ENCODE data around the gene PLPPR1. TPM values are rescaled to one million over a fixed set of nuclear protein-coding genes. Genes with fewer than 3 reads are reported as not detected.

The PLPPR1 gene
- total and polyA plus RNA-seq, 2 of the 13 experiments (the other 11 are each of a cell fraction or from before 2014, with no cell fraction given), result 16.0 to 84.7 TPM

GRCh38 chr9:101324245-101324804, 295.8 kb downstream of the PLPPR1 start (continued):
- TF ChIP-seq RXRA (CRISPR knock-in tag; IDR thresholded peaks at IDR 0.05) (no peak), SOX13 (IDR thresholded peaks at IDR 0.05) (peak; percentile 48; the same call in 1 of the 2 replicates), SOX13 (CRISPR knock-in tag; conservative IDR thresholded peaks at IDR 0.05 in 1 of 2, IDR thresholded peaks at IDR 0.05 in 1 of 2) (peak in 1 of 2 experiments; percentile 93; a peak in 2 of 4 replicates), ZNF883 (CRISPR knock-in tag; IDR thresholded peaks at IDR 0.05; ENCODE audit: not compliant biosample characterization) (no peak), MEF2D (CRISPR knock-in tag; IDR thresholded peaks at IDR 0.05) (no peak), ZFP36L2 (CRISPR knock-in tag; IDR thresholded peaks at IDR 0.05) (no peak), ZNF615 (CRISPR knock-in tag; IDR thresholded peaks at IDR 0.05; ENCODE audit: borderline replicate concordance) (no peak), HMGA1 (CRISPR knock-in tag; conservative IDR thresholded peaks at IDR 0.05) (no peak), JDP2 (CRISPR knock-in tag; IDR thresholded peaks at IDR 0.05; ENCODE audit: borderline replicate concordance) (no peak), ZNF367 (CRISPR knock-in tag; IDR thresholded peaks at IDR 0.05; ENCODE audit: borderline replicate concordance) (no peak), ZNF318 (CRISPR knock-in tag; IDR thresholded peaks at IDR 0.05) (no peak), KDM1A (CRISPR knock-in tag; IDR thresholded peaks at IDR 0.05) (no peak)
- TF ChIP-seq, protein P1, sequence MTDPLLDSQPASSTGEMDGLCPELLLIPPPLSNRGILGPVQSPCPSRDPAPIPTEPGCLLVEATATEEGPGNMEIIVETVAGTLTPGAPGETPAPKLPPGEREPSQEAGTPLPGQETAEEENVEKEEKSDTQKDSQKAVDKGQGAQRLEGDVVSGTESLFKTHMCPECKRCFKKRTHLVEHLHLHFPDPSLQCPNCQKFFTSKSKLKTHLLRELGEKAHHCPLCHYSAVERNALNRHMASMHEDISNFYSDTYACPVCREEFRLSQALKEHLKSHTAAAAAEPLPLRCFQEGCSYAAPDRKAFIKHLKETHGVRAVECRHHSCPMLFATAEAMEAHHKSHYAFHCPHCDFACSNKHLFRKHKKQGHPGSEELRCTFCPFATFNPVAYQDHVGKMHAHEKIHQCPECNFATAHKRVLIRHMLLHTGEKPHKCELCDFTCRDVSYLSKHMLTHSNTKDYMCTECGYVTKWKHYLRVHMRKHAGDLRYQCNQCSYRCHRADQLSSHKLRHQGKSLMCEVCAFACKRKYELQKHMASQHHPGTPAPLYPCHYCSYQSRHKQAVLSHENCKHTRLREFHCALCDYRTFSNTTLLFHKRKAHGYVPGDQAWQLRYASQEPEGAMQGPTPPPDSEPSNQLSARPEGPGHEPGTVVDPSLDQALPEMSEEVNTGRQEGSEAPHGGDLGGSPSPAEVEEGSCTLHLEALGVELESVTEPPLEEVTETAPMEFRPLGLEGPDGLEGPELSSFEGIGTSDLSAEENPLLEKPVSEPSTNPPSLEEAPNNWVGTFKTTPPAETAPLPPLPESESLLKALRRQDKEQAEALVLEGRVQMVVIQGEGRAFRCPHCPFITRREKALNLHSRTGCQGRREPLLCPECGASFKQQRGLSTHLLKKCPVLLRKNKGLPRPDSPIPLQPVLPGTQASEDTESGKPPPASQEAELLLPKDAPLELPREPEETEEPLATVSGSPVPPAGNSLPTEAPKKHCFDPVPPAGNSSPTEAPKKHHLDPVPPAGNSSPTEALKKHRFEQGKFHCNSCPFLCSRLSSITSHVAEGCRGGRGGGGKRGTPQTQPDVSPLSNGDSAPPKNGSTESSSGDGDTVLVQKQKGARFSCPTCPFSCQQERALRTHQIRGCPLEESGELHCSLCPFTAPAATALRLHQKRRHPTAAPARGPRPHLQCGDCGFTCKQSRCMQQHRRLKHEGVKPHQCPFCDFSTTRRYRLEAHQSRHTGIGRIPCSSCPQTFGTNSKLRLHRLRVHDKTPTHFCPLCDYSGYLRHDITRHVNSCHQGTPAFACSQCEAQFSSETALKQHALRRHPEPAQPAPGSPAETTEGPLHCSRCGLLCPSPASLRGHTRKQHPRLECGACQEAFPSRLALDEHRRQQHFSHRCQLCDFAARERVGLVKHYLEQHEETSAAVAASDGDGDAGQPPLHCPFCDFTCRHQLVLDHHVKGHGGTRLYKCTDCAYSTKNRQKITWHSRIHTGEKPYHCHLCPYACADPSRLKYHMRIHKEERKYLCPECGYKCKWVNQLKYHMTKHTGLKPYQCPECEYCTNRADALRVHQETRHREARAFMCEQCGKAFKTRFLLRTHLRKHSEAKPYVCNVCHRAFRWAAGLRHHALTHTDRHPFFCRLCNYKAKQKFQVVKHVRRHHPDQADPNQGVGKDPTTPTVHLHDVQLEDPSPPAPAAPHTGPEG (CRISPR knock-in tag; IDR thresholded peaks at IDR 0.05), result no peak
- TF ChIP-seq, protein P2, sequence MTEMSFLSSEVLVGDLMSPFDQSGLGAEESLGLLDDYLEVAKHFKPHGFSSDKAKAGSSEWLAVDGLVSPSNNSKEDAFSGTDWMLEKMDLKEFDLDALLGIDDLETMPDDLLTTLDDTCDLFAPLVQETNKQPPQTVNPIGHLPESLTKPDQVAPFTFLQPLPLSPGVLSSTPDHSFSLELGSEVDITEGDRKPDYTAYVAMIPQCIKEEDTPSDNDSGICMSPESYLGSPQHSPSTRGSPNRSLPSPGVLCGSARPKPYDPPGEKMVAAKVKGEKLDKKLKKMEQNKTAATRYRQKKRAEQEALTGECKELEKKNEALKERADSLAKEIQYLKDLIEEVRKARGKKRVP (CRISPR knock-in tag; IDR thresholded peaks at IDR 0.05), result no peak
